SK-N-SH (cell line): ENCODE results near the gene TM9SF4. TPM values are rescaled to one million over a fixed set of nuclear protein-coding genes. Genes with fewer than 3 reads are reported as not detected.
"Not testable (repeated sequence)": the region's sequence is repeated elsewhere in the genome, so short reads cannot be mapped to it uniquely, and the experiment has no call there.

ENCODE experiments used
- CTCF ChIA-PET: fragments of 300-600, 350-600 bp; formaldehyde crosslinking; extraction: SDS; loops from one replicate; lab custom pipeline; 2021; lab: Yijun Ruan, JAX
- POLR2A ChIA-PET: fragments of 350-600 bp; sonication (Branson Sonifier 250); formaldehyde crosslinking; extraction: SDS; loops from one replicate; lab custom pipeline; 2020; ENCODE audit warnings: antibody characterized with exemption, inconsistent platforms; lab: Yijun Ruan, JAX
- DNase-seq: peaks from one replicate; pipeline ENCODE4 v3.0.0; 2012
- H2AFZ ChIP-seq: fragments of 200-600 bp; sonication (generic); 2 replicates; pipeline ENCODE4 v1.8.1; 2016; ENCODE audit warnings: antibody characterized with exemption, mild to moderate bottlenecking, low read depth
- H3F3A ChIP-seq: fragments of 200-600 bp; sonication (generic); replicated peaks from 2 replicates; pipeline ENCODE3; 2016; ENCODE audit warnings: antibody characterized with exemption, mild to moderate bottlenecking; ENCODE audit not compliant: insufficient read depth
- H3K27ac ChIP-seq, 2 experiments: fragments of 200-500 bp in 1 of 2; fragments of 200-600 bp in 1 of 2; sonication (Bioruptor generic) in 1 of 2; sonication (generic), shearing (Covaris generic) in 1 of 2; 2 replicates each; pipeline versions ENCODE4 v1.5.1 to v1.6.1; 2014 to 2016; ENCODE audit warnings: low read depth in 2 of 2, inconsistent platforms in 1 of 2, low read length in 1 of 2, mild to moderate bottlenecking in 1 of 2, mixed read lengths in 1 of 2
- H3K27me3 ChIP-seq: fragments of 200-600 bp; sonication (generic), shearing (Covaris generic); 2 replicates; pipeline ENCODE4 v1.6.1; 2016; ENCODE audit warnings: mixed run types; ENCODE audit not compliant: insufficient read depth
- H3K36me3 ChIP-seq, 2 experiments: fragments of 200-500 bp in 1 of 2; fragments of 200-600 bp in 1 of 2; sonication (Bioruptor generic) in 1 of 2; sonication (generic) in 1 of 2; replicated peaks in 1 of 2; 2 replicates each; pipeline versions ENCODE3 to v1.5.1; 2014 to 2016; ENCODE audit warnings: low read length in 1 of 2, mild to moderate bottlenecking in 1 of 2; ENCODE audit not compliant: insufficient read depth in 2 of 2, control insufficient read depth in 1 of 2
- H3K4me1 ChIP-seq, 2 experiments: fragments of 200-500 bp in 1 of 2; fragments of 200-600 bp in 1 of 2; sonication (Bioruptor generic) in 1 of 2; sonication (generic), shearing (Covaris generic) in 1 of 2; 2 replicates each; pipeline versions ENCODE4 v1.5.1 to v1.6.1; 2014 to 2016; ENCODE audit warnings: low read depth in 1 of 2, low read length in 1 of 2, mixed run types in 1 of 2; ENCODE audit not compliant: insufficient read depth in 2 of 2, control insufficient read depth in 1 of 2
- H3K4me2 ChIP-seq: fragments of 200-600 bp; sonication (generic), shearing (Covaris generic); 2 replicates; pipeline ENCODE4 v1.6.1; 2017; ENCODE audit warnings: mixed run types
- H3K4me3 ChIP-seq, 2 experiments: fragments of 200-500 bp in 1 of 2; fragments of 200-600 bp in 1 of 2; sonication (Bioruptor generic) in 1 of 2; sonication (generic), shearing (Covaris generic) in 1 of 2; 2 replicates each; pipeline versions ENCODE4 v1.5.1 to v1.8.1; 2014 to 2016; ENCODE audit warnings: low read depth in 2 of 2, inconsistent platforms in 1 of 2, low read length in 1 of 2, mild to moderate bottlenecking in 1 of 2, mixed read lengths in 1 of 2, moderate library complexity in 1 of 2
- H3K79me2 ChIP-seq: fragments of 200-600 bp; sonication (generic); 2 replicates; pipeline ENCODE4 v1.8.1; 2017; ENCODE audit warnings: mild to moderate bottlenecking; ENCODE audit not compliant: insufficient read depth
- H3K9ac ChIP-seq: fragments of 200-600 bp; sonication (generic); 2 replicates; pipeline ENCODE4 v1.6.1; 2017; ENCODE audit warnings: mixed run types
- H3K9me2 ChIP-seq: fragments of 200-600 bp; sonication (generic); 2 replicates; pipeline ENCODE4 v1.6.1; 2017; ENCODE audit warnings: mixed run types
- H3K9me3 ChIP-seq: fragments of 200-600 bp; sonication (generic); 2 replicates; pipeline ENCODE4 v1.6.1; 2017; ENCODE audit warnings: mixed run types, mild to moderate bottlenecking, moderate library complexity
- H4K20me1 ChIP-seq: fragments of 200-600 bp; sonication (generic); 2 replicates; pipeline ENCODE4 v1.6.1; 2017; ENCODE audit warnings: mild to moderate bottlenecking, mixed run types; ENCODE audit not compliant: insufficient read depth
- ELF1 ChIP-seq: IDR thresholded peaks from 2 replicates; pipeline ENCODE4 v1.4.0; 2012
- FOSL2 ChIP-seq: IDR thresholded peaks from 2 replicates; pipeline ENCODE4 v1.4.0; 2012; ENCODE audit warnings: low read depth, mild to moderate bottlenecking, moderate library complexity, borderline replicate concordance
- FOXJ3 ChIP-seq: sonication (generic); formaldehyde crosslinking; IDR thresholded peaks from 2 replicates; pipeline ENCODE4 v1.5.1; 2020; ENCODE audit warnings: mild to moderate bottlenecking, missing genetic modification reagents
- GABPA ChIP-seq: IDR thresholded peaks from 2 replicates; pipeline ENCODE4 v1.4.0; 2012; ENCODE audit warnings: low read depth, mild to moderate bottlenecking
- GATA2 ChIP-seq: sonication (generic); formaldehyde crosslinking; IDR thresholded peaks from 2 replicates; pipeline ENCODE4 v1.5.0; 2020; ENCODE audit warnings: mild to moderate bottlenecking, missing genetic modification reagents
- IRF3 ChIP-seq: fragments of 150-350 bp; IDR thresholded peaks from 2 replicates; pipeline ENCODE4 v1.6.1; 2016; ENCODE audit warnings: mild to moderate bottlenecking, low read depth, low read length
- PBX3 ChIP-seq: IDR thresholded peaks from 2 replicates; pipeline ENCODE4; 2012
- POLR2AphosphoS5 ChIP-seq: IDR thresholded peaks from 2 replicates; pipeline ENCODE4 v1.6.1; 2012; ENCODE audit warnings: low read depth, low read length
- RAD21 ChIP-seq: IDR thresholded peaks from 2 replicates; pipeline ENCODE4 v1.6.1; 2012; ENCODE audit warnings: mild to moderate bottlenecking, low read length
- RXRA ChIP-seq: IDR thresholded peaks from 2 replicates; pipeline ENCODE4 v1.4.0; 2012; ENCODE audit warnings: low read depth, mild to moderate bottlenecking, borderline replicate concordance
- SIN3A ChIP-seq: IDR thresholded peaks from 2 replicates; pipeline ENCODE4 v1.6.1; 2012; ENCODE audit warnings: low read depth, mild to moderate bottlenecking, low read length, moderate library complexity, borderline replicate concordance
- USF1 ChIP-seq: IDR thresholded peaks from 2 replicates; pipeline ENCODE4 v1.4.0; 2012; ENCODE audit warnings: low read depth, borderline replicate concordance
- USF2 ChIP-seq: fragments of 150-350 bp; IDR thresholded peaks from 2 replicates; pipeline ENCODE4 v1.6.1; 2017; ENCODE audit warnings: antibody characterized with exemption, low read length, low read depth, borderline replicate concordance
- WGBS: methylation state at CpG from one replicate; pipeline ENCODE4 v1.1.6; 2017; ENCODE audit warnings: low lambda C conversion rate; 5-methylcytosine and 5-hydroxymethylcytosine counted together
- polyA plus RNA-seq, 3 experiments: library from polyadenylated mRNA; depleted of rRNA; stranded (reverse); fragments of >200 nt; gene quantifications; 2 replicates each; pipeline ENCODE4 v1.2.3, GENCODE V29; 2012

The TM9SF4 gene
- polyA plus RNA-seq, 1 of the 3 experiments (the other 2 are of a cell fraction): 61.0 TPM

GRCh38 chr20:32195581-32195980 lies 86.1 kb downstream of the TM9SF4 start:
- Histone ChIP-seq H3K36me3 (peaks cover 33 to 56% of the 10 kb centered on the region in 2 experiments), H4K20me1 (0 out of 2 replicates have a peak, but pooled peaks cover 3% of the 10 kb centered on the region), H3K4me1 (peaks cover 0 to 6% of the 10 kb centered on the region in 2 experiments; a peak in 2 of 4 replicates), H3F3A (peaks cover 24% of the 10 kb centered on the region), H3K9me2 (no peaks in the 10 kb centered on the region), H3K4me2 (no peak overlapping the region), H3K4me3 (no peak overlapping the region), H3K9me3 (no peaks in the 10 kb centered on the region), H3K9ac (no peak overlapping the region), H2AFZ (no peak overlapping the region), H3K79me2 (peaks cover 23% of the 10 kb centered on the region; the same call in 1 of the 2 replicates), H3K27me3 (no peaks in the 10 kb centered on the region)
- ChIA-PET POLR2A (no interaction called here), CTCF (no interaction called here)
- WGBS: 87% methylated on average over 7 of the region's 7 CpGs
- no peak for DNase-seq
- TF ChIP-seq RAD21 (no peak), ELF1 (no peak), SIN3A (no peak), FOXJ3 (no peak), GABPA (no peak), PBX3 (no peak), USF2 (no peak), FOSL2 (no peak), POLR2AphosphoS5 (no peak), GATA2 (CRISPR knock-in tag) (no peak), RXRA (no peak), USF1 (no peak), IRF3 (no peak)
- TF ChIP-seq, all 33 proteins: peak for 0
- no peak overlapping the region for H3K27ac ChIP-seq

GRCh38 chr20:32196613-32197012 lies 87.1 kb downstream of the TM9SF4 start:
- Histone ChIP-seq H3F3A (peaks cover 15% of the 10 kb centered on the region), H3K79me2 (peaks cover 33% of the 10 kb centered on the region), H3K36me3 (peaks cover 43 to 64% of the 10 kb centered on the region in 2 experiments)
- H3K27me3 ChIP-seq, H4K20me1 ChIP-seq, H3K9ac ChIP-seq, DNase-seq, H3K27ac ChIP-seq, H3K4me1 ChIP-seq, H3K9me3 ChIP-seq, POLR2A ChIA-PET, H2AFZ ChIP-seq, CTCF ChIA-PET, H3K4me2 ChIP-seq, H3K9me2 ChIP-seq, H3K4me3 ChIP-seq: not testable (repeated sequence)
- WGBS: 99% methylated on average over 10 of the region's 11 CpGs
